Activated CD4-positive, CD25-positive, alpha-beta regulatory T cell treated with anti-CD3 and anti-CD28 coated beads, Interleukin-2, amount 50 U/mL, for 16 hours (primary cell): ENCODE data around the gene ZNF483.
"Not testable (repeated sequence)": the region's sequence is repeated elsewhere in the genome, so short reads cannot be mapped to it uniquely, and the experiment has no call there.

Experiments used
- DNase-seq: peaks from one replicate; pipeline ENCODE4 v3.0.0-alpha.2; 2020; ENCODE audit warnings: low read depth, low spot score

Gene ZNF483

DNA sequence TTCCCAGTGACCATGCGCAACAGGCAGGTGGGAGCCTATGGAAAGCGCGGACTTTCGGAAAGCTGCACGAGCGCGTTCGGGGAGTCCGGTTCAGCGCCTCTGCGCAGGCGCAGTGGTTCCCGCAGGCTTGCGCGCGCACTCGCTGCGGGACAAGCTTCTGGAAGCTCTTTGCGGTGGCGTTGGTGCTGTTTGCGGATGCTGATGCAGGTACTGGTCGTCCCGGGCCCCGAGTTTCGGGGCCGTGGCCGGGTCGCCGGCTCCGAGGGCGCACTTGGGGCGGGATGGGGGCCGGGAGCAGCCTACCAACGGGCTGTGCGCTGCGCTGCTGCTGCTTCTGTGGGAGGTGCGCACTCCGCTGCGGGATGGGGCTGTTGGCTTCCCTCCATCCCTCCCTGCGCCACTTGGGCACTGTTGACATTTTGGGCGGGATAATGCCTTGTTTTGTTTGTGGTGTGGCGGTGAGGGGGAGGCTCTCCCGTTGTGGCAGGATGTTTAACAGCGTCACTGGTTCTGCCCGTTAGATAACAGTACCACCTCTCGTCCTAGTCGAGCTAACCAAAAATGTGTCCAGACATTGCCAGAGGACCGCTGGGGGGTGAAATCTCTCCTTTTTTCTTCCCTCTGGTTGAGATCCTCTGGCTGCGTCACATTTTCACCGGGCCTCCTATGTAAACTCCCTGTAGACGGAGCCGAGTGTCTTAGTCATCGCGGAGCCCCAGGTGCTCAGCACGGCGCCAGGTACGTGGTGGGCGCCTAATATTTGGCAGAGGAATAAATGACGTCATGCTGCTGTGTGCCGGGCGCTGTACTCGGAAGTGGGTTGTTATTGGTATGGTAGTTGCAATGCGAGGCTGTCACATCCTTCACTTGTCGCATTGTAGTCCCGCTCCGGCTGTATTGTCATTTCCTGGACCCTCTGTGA lies at the start of gene ZNF483:
Gene ZNF483, plus strand, starts transcription at position 124 of the 922 bp plus-strand sequence. CDS start 2,217 bp downstream, outside the sequence.
- DNase-seq, result peak; percentile 33

DNA sequence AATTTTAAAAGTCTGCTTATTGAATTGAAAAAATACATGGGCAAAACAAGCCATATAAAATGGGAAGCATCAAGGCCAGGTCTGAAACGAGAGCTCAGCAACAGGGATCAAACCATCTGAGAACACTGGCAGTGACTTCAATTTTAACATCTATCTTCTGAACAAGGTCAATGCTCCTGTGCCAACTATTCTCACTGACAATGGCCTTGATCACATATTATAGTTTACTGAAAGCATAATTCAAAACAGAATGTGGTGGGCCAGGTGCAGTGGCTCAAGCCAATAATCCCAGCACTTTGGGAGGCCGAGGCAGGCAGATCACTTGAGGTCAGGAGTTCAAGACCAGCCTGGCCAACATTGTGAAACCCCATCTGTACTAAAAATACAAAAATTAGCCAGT lies 49.8 kb upstream of the ZNF483 start:
- no peak for DNase-seq

DNA sequence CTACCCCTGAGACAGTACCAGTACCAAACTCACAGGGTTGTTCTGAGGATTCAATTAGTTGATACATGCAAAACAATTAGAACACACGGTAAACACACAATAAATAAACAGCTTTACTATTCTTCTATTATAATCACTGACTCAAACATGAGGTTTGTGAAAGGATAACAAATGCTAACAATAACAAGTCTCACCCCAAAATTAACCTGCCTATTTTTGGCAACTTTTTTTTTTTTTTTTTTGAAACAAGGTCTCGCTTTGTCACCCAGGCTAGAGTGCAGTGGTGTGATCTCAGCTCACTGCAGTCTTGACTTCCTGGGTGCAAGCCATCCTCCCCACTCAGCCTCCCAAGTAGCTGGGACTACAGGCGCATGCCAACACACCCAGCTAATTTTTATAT lies 47.3 kb upstream of the ZNF483 start:
- no peak for DNase-seq

DNA sequence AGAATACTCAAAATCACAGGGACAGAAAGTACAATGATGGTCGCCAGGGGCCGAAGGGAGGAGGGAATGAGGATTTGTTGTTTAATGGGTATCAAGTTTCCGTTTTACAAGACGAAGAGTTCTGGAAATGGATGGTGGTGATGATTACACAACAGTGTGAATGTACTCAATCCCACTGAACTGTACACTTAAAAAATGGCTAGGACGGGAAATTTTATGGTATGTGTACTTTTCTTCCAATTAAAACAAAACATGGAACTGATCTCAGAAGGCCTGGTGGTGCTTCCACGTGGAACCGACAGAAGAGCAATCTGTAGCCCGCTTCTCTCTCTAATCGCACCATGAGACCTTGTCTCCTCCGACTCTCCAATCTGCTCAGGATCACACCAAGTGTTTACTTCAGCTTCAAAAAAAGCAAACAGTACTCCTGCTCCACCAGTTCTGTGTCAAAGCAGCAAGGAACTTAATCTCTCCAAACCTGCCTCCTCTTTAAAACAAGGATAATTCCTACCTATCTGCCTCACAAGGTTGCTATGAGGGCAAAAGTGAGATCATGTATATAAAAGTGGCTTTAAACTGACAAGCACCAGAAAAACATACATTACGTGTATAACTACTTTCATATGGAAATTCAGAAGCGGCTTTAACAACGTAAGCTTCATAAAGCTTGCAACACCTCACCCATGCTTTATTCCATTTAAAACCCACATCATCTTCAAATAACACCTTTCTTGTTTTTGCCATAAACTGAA lies 42.9 kb upstream of the ZNF483 start:
- DNase-seq, result no peak

DNA sequence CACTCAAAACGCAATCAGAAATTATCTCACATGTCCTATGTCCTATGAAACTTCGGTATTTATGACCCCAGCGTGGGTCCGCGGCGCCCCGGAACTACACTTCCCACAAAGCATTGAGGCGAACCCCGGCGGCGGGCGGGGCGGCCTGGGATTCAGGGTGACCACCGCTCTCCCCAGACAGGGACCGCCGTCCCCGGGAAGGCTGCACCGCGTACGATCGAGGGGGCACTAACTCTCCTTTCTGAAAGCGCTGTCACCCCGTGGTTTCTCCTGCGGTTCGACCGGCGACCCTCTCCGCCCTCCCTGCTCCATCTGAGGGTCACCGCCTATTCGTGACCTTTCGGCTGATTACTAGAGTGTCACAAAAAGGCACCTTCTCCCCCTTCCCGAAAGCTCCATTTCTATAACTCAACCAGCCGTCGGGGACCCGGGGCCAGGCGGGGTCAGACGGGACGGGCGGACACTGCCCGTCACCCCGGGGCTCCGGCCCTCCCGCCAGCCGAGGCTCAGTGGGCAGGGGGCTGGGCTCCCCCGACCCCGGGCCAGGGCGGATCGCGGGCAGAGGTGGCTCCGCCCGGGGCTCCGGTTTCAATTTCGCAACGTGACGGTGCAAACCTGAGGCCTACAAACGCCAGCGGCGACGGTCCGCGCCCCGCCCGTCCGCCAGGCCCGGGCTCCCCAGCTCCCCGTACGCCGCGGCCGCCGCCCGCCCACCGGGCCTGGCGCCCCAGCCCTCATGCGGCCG lies 42.1 kb upstream of the ZNF483 start:
- peak; percentile 17 for DNase-seq

DNA sequence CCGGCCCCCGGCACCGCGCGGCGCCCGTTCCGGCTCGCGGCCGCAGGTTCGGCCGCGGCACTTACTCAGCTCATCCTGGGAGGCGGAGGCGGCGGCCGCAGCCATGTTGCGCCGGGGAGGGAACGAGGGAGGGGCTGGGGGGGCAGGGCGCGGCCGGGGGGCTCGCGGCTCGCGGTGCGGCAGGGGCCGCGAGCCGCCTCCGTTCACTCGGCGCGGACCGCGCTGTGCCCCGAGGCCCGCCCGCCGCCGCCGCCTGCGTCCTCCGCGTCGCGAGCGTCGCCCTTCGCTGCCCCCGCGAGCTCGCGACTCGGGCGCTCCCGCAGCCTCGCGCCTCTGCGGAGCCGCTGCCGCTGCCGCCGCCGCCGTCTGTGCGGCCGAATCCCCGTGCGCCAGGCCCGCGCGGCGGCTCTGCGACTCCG lies 41.5 kb upstream of the ZNF483 start:
- DNase-seq, result peak; percentile 27

DNA sequence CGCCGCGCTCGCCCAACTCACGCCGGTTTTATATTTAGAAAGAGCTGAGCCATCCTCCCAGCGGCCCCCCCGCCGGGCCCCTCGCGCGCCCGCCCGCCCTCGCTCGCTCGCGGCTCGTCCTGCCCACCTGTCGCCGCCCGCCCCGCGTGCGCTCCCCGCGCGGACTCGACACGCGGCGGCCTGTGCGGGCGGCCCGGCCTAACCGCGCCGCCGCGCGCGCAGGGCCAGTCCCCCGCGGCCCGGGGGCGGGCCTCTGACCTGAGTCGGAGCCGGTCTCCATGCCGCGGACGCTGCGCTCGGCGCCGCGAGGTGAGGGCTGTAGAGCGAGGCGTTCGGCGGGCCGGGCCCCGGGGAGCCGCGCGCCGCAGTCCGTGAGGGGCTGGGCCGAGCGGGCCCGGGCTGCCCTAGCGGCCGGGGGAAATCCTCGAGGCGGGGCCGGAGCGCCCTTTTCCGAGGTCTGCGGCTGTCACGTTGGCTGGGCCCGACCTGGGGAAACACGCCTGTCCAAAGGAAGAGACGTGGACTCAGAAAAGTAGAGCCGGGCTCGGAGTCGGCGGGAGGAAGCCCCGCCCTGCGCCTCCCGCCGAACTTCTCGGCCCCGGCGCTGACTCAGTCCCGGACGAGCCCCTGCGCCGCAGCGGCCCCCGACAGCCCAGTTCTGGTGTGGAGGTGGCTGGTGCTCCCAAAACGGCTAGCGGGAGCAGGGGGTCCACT lies 41.0 kb upstream of the ZNF483 start, which contains the start of gene ECPAS:
Gene ECPAS, minus strand, starts transcription at position 526 of the 714 bp plus-strand sequence. CDS start 11,465 bp downstream, outside the sequence.
- peak; percentile 15 for DNase-seq

DNA sequence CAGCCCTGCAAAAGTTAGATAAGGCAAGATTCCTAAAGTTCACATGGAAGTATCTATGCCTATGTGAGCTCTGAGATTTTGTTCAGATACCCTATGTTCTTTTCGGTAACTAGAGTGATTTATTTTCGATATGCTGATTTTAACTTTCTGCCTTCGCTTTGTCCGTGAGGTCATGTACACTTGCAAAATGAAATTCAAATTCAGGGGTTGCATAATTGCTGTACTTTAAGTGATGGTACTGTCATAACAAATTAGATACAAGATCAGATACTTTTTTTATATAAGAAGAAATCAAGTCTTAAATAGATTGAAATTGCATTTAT lies 40.4 kb upstream of the ZNF483 start:
- no peak for DNase-seq

DNA sequence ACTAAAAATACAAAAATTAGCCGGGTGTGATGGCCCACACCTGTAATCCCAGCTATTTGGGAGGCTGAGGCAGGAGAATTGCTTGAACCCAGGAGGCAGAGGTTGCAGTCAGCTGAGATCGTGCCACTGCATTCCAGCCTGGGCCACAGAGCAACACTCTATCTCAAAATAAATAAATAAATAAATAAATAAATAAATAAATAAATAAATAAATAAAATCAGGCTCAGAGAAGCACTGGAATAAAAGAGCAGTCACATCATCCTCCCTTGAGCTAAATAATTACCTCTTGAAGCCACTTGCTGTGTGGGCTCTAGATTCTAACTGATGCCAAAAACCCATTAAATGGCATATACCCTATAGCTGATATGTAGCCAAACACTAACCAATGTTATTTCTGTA lies 27.8 kb upstream of the ZNF483 start:
- DNase-seq, result not testable (repeated sequence)

DNA sequence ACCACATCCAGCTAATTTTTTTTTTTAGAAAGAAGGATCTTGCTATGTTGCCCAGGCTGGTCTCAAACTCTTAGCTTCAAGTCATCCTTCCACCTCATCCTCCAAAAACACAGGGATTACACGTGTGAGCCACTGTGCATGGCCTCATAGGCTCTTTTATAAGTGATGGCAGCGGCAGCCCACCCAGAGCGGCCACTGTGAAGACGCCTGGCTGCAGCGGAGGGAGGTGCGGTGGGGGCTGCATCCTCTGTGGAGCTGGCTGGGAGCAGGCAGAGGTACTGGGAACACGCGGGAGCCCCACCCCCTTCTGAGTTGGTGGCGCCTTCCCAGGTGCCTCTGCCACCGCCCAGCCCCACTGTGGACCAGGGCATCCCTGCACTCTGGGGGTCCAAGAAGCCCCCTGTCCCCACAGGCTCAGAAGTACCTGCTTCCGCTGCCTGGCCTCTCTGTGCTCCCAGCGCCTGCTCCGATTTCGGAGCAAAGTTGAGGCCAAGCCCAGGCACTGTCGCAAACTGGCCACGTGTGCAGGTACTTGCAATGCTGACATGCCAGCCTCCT lies 23.9 kb upstream of the ZNF483 start:
- DNase-seq, result no peak

DNA sequence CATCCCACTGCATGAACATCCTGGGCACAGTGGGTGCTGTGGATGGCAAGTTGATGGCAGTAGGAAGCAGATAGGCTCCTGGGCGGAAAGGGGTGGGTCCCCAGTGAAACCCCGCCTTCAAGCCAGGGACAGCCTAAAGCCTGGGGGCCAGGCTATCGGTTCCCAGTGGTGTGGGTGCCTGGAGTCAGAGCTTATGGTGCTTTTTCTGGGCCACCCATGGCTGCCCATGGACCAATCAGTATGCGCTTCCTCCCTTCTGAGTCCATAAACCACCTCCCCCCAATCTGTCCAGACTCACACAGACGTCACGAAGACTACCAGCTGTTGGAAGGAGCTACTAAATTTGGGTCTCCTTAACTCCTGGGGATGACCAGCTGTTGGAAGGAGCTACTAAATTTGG lies 23.3 kb upstream of the ZNF483 start:
- no peak for DNase-seq

DNA sequence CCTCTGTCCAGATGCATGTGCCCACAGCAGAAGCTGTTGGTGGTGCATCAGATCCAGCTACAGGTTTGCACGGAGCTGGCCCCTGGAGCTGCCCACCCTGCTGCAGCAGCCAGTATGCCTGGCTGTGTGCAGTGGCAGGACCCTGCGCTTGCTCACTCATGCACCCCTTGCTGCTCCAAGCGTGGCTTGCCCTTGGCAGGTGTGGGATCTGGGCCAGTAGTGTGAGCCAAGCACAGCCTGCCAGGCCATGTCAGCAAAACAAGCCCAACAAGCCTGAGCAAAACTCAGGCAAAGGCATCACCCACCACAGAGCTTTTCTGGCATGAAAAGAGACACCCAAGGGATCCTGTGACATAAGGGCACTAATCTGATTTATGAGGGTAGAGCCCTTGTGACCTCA lies 22.5 kb upstream of the ZNF483 start:
- DNase-seq, result no peak

DNA sequence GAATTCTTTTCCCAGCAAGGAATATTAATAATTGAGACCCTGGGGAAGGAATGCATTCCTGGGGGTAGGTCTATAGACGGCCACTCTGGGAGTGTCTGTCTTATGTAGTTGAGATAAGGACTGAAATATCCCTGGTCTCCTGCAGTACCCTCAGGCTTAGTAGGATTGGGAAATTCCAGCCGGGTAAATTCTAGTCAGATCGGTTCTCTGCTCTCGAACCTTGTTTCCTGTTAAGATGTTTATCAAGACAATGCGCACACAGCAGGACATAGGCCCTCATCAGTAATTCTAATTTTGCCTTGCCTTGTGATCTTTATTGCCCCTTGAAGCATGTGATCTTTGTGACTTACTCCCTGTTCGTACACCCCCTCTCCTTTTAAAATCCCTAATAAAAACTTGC lies 13.4 kb upstream of the ZNF483 start:
- DNase-seq, result not testable (repeated sequence)

DNA sequence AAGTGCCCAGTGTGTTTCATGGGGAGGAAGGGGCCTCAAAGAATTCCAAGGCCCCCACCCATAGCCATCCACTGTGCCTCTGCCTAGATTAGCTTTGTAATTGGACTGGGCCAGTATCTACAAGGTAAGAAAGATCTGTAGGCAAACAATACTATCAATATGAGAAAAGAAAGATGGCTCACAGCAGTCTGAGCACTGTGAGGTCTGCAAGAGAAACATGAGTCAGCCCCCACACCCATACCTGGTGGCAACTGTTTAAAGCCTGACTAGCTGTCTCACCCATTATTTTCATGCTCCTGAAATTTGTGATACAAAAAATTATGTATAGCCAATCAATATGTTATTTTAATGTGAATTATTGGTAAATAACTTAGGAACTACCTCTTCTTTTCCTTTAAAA lies 10.0 kb upstream of the ZNF483 start:
- no peak for DNase-seq

DNA sequence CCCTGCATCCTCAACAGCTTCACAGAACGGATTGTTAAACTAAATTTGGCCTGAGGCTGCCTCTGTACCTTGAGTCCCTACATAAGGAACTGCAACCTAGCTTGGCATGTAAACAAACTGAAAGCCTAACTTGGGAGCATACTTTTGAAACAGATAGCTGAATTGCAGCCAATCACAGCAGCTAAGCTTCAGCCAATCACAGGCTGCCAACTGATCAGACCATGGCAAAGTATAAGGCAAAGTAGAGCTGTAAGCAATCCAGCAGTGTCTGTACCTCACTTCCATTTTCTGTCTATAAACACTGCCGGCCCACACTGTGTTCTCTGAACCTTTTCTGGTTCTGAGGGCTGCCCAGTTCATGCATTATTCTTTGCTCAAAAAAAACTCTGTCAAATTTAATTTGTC lies 8.9 kb upstream of the ZNF483 start:
- no peak for DNase-seq

DNA sequence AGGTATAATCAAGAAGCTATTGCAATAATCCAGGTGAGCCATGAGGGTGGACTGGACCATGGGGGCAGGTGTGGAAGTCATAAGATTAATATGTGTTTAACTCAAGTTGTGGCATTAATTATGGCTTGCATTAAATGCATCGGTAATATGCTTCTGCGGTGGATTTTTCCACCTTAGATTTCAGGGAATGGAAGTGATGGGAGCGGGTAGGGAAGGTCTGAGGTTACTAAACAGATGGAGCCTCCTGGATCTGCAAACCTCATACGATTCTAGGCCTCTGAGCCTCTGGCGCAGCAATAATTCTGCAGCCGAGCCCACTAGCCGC lies 286 bp upstream of the ZNF483 start:
- no peak for DNase-seq

DNA sequence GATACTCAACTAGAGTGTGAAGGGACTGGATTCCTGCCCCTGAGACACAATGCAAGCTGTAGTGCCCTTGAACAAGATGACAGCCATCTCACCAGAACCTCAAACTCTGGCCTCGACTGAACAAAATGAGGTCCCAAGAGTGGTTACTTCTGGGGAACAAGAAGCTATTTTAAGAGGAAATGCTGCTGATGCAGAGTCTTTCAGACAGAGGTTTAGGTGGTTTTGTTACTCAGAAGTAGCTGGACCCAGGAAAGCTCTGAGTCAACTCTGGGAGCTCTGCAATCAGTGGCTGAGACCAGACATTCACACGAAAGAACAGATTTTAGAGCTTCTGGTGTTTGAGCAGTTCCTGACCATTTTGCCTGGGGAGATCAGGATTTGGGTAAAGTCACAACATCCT lies 2.4 kb downstream of the ZNF483 start:
- DNase-seq, result no peak

DNA sequence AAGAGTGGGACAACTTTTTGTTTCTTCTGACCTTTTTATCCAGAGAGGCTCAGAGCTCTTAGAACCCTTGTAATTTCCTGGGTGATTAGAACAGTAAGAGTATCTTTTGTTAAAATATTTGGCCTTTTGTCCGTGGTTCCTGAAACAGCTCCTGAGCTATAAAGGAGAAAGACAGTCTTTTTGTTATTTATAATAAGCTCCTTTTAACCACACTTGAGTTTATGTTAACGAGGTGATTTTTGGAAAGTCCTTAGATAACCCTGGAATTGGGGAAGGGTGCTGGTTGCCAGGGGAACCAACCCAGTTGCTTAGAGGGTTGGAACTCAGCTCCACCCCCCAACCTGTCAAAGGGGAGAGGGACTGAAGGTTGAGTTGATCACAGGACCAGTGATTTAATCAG lies 4.8 kb downstream of the ZNF483 start:
- DNase-seq, result no peak

DNA sequence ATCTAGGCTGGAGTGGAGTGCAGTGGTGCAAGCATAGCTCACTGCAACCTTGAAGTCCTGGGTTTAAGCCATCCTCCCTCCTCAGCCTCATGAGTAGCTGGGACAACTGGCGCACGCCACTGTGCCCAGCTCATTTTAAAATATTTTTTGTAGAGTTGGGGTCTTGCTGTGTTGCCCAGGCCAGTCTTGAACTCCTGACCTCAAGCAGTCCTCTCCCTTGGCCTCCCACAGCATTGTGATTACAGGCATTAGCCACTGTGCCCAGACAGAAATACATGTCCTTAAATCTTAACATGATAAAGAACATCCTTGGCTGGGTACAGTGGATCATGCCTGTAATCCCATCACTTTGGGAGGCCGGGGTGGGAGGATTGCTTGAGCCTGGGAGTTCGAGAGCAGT lies 6.7 kb downstream of the ZNF483 start:
- DNase-seq, result no peak

DNA sequence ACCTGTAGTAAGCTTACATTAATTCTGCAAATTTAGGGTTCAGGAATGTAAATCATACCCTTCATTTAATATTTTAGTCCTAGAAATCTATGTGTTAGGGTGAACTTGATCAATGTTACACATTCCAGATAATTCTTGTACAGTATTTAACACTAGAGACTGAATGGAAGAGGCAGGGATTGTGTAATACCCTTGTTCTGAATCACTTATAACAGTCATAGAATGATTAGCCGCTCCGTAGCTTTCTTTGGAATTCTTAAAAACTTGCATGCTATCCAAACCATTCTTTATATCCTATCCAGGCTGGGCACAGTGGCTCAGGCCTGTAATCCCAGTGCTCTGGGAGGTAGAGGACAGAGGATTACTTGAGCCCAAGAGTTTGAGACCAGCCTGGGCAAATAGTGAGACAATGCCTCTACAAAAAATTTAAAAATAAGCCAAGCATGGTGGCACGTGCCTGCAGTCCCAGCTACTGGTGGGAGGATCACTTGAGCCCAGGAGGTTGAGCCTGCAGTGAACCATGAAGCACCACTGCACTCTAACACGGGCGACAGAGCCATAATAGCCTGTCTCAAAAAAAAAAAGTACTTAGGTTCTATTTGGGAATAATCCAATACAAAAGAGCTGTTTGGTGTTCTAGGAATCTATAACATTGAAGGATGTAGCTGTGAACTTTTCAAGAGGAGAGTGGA lies 8.3 kb downstream of the ZNF483 start:
- DNase-seq, result no peak
